HEK293T (cell line): ENCODE results near the gene CCL21.
"Not testable (repeated sequence)": the region's sequence is repeated elsewhere in the genome, so short reads cannot be mapped to it uniquely, and the experiment has no call there.

Source experiments
- CTCF ChIA-PET: fragments of 350-600 bp; formaldehyde crosslinking; extraction: SDS; loops from one replicate; lab custom pipeline; 2021; ENCODE audit warnings: antibody characterized with exemption, inconsistent platforms; lab: Yijun Ruan, JAX
- POLR2A ChIA-PET: fragments of 350-600 bp; formaldehyde crosslinking; extraction: SDS; loops from one replicate; lab custom pipeline; 2020; ENCODE audit warnings: antibody characterized with exemption, inconsistent platforms; lab: Yijun Ruan, JAX
- DNase-seq: peaks from one replicate; pipeline ENCODE4 v3.0.0; 2012; ENCODE audit warnings: mixed read lengths; ENCODE audit errors: extremely low spot score
- ARNT ChIP-seq: fragments of 450-650 bp; IDR thresholded peaks from 2 replicates; pipeline ENCODE4 v1.6.1; 2017; ENCODE audit warnings: mild to moderate bottlenecking
- BHLHE40 ChIP-seq: fragments of 450-650 bp; IDR thresholded peaks from 2 replicates; pipeline ENCODE4 v1.6.1; 2016; ENCODE audit warnings: mild to moderate bottlenecking, moderate library complexity, borderline replicate concordance
- CTBP1 ChIP-seq: fragments of 450-650 bp; IDR thresholded peaks from 2 replicates; pipeline ENCODE4 v1.6.1; 2016; ENCODE audit warnings: borderline replicate concordance
- ELF4 ChIP-seq: fragments of 450-650 bp; IDR thresholded peaks from 2 replicates; pipeline ENCODE4 v1.6.1; 2017; ENCODE audit warnings: antibody characterized with exemption
- FOXA1 ChIP-seq: fragments of 450-650 bp; IDR thresholded peaks from 2 replicates; pipeline ENCODE4 v1.6.1; 2016; ENCODE audit warnings: mild to moderate bottlenecking
- FOXK2 ChIP-seq: fragments of 450-650 bp; IDR thresholded peaks from 2 replicates; pipeline ENCODE4 v1.6.1; 2016; ENCODE audit warnings: mild to moderate bottlenecking
- FOXM1 ChIP-seq: fragments of 450-650 bp; IDR thresholded peaks from 2 replicates; pipeline ENCODE4 v1.6.1; 2017; ENCODE audit warnings: mild to moderate bottlenecking, borderline replicate concordance
- HDGF ChIP-seq: fragments of 450-650 bp; IDR thresholded peaks from 2 replicates; pipeline ENCODE4 v1.6.1; 2017; ENCODE audit warnings: antibody characterized with exemption, borderline replicate concordance
- L3MBTL2 ChIP-seq: fragments of 450-650 bp; conservative IDR thresholded peaks from 2 replicates; pipeline ENCODE4 v1.6.1; 2016; ENCODE audit warnings: mild to moderate bottlenecking
- LEF1 ChIP-seq: fragments of 450-650 bp; IDR thresholded peaks from 2 replicates; pipeline ENCODE4 v1.6.1; 2017; ENCODE audit warnings: mild to moderate bottlenecking, borderline replicate concordance
- NFRKB ChIP-seq: fragments of 450-650 bp; IDR thresholded peaks from 2 replicates; pipeline ENCODE4 v1.6.1; 2016; ENCODE audit warnings: mild to moderate bottlenecking, moderate library complexity
- PKNOX1 ChIP-seq: fragments of 450-650 bp; IDR thresholded peaks from 2 replicates; pipeline ENCODE4 v1.6.1; 2016
- SP1 ChIP-seq: fragments of 450-650 bp; IDR thresholded peaks from 2 replicates; pipeline ENCODE4 v1.6.1; 2017
- SUZ12 ChIP-seq: fragments of 450-650 bp; IDR thresholded peaks from 2 replicates; pipeline ENCODE4 v1.6.1; 2016; ENCODE audit warnings: mild to moderate bottlenecking
- TARDBP ChIP-seq: fragments of 450-650 bp; IDR thresholded peaks from 2 replicates; pipeline ENCODE4 v1.6.1; 2016
- ZNF384 ChIP-seq: fragments of 450-650 bp; IDR thresholded peaks from 2 replicates; pipeline ENCODE4 v1.6.1; 2016

CCL21 gene

GRCh38 chr9:34732478-34732877 lies 22.5 kb upstream of the CCL21 start:
- POLR2A ChIA-PET, result no interaction called here
- CTCF ChIA-PET, result no interaction called here
- no peak for TF ChIP-seq ZNF384
- no peak for TF ChIP-seq SUZ12
- no peak for TF ChIP-seq FOXM1
- no peak for DNase-seq

GRCh38 chr9:34723141-34723540 lies 13.2 kb upstream of the CCL21 start:
- ChIA-PET POLR2A (no interaction called here), CTCF (no interaction called here)
- no peak for DNase-seq
- no peak for TF ChIP-seq FOXK2
- TF ChIP-seq SUZ12, result no peak
- TF ChIP-seq SP1, result no peak
- no peak for TF ChIP-seq ARNT
- no peak for TF ChIP-seq FOXM1
- no peak for TF ChIP-seq HDGF
- no peak for TF ChIP-seq ZNF384
- TF ChIP-seq NFRKB, result no peak
- no peak for TF ChIP-seq TARDBP
- no peak for TF ChIP-seq CTBP1
- no peak for TF ChIP-seq LEF1
- TF ChIP-seq BHLHE40, result no peak
- no peak for TF ChIP-seq L3MBTL2
- TF ChIP-seq FOXA1, result no peak
- no peak for TF ChIP-seq PKNOX1
- no peak for TF ChIP-seq ELF4

GRCh38 chr9:34719769-34720025 lies 9.8 kb upstream of the CCL21 start:
- CTCF ChIA-PET, DNase-seq, POLR2A ChIA-PET: not testable (repeated sequence)

- ChIA-PET POLR2A (no interaction called here), CTCF (no interaction called here)
- no peak for DNase-seq
- TF ChIP-seq FOXA1 (no peak), TARDBP (no peak), FOXM1 (no peak), LEF1 (no peak), ZNF384 (no peak), SP1 (no peak), BHLHE40 (no peak), NFRKB (no peak), CTBP1 (no peak), L3MBTL2 (no peak), SUZ12 (no peak), FOXK2 (no peak), HDGF (no peak), PKNOX1 (no peak)
Observed at GRCh38 chr9:34719021-34719768, 9.3 kb upstream of the CCL21 start.

GRCh38 chr9:34717996-34718614 lies 8.2 kb upstream of the CCL21 start:
- ChIA-PET POLR2A (no interaction called here), CTCF (no interaction called here)
- no peak for DNase-seq

GRCh38 chr9:34716711-34717110 lies 6.8 kb upstream of the CCL21 start:
- ChIA-PET POLR2A (no interaction called here), CTCF (no interaction called here)
- DNase-seq, result no peak
- no peak for TF ChIP-seq FOXM1
- TF ChIP-seq L3MBTL2, result no peak
- no peak for TF ChIP-seq NFRKB
- no peak for TF ChIP-seq FOXK2
- TF ChIP-seq SP1, result no peak
- no peak for TF ChIP-seq ELF4
- TF ChIP-seq ZNF384, result no peak
- no peak for TF ChIP-seq BHLHE40

More at GRCh38 chr9:34717996-34718614, 8.2 kb upstream of the CCL21 start:
- TF ChIP-seq CTBP1 (no peak), FOXM1 (no peak), NFRKB (no peak), ELF4 (no peak), TARDBP (no peak), ARNT (no peak), ZNF384 (no peak)

- ChIA-PET CTCF (interaction anchor here (0.9 kb wide), 1 partner anchor 29 kb away, joined by 3 read pairs; no protein-coding TSS in a partner anchor), POLR2A (no interaction called here)
- DNase-seq, result no peak
- TF ChIP-seq LEF1 (no peak), SUZ12 (no peak), FOXM1 (no peak), NFRKB (no peak), ZNF384 (no peak), PKNOX1 (no peak), FOXA1 (no peak), FOXK2 (no peak), L3MBTL2 (no peak), TARDBP (no peak), SP1 (no peak), ARNT (no peak), CTBP1 (no peak), BHLHE40 (no peak), HDGF (no peak), ELF4 (no peak)
Observed at GRCh38 chr9:34715639-34716215, 5.8 kb upstream of the CCL21 start.
